Measurements from ENCODE around the gene UFSP1.

UFSP1 gene

DNA sequence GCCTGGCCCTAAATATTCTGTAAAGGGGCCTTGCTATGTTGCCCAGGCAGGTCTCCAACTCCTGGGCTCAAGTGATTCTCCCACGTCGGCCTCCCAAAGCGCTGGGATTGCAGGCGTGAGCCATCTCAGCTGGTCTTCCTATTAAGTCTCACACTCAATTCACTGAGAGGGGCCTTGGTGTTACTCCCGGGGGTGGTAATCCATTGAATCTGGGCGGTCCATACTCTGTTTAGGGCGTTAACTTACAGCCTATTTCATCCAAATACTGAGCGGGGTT, 15.3 kb downstream of the UFSP1 start:
- H3K36me3 ChIP-seq (ENCODE audit: control insufficient read depth in 5 of 5, insufficient read depth in 5 of 5, low read length in 5 of 5): peaks cover 2 to 53% (median 36%) of the 10 kb centered on the region in 5 donors
- H3K9me3 ChIP-seq (ENCODE audit: control insufficient read depth in 5 of 5, low read length in 5 of 5): no peaks in the 10 kb centered on the region
- peaks cover 10 to 34% (median 25%) of the 10 kb centered on the region in 5 donors for H3K4me1 ChIP-seq (ENCODE audit: control insufficient read depth in 5 of 5, insufficient read depth in 5 of 5, low read length in 5 of 5)
- peak overlapping the region; percentile 85 for H3K27ac ChIP-seq (ENCODE audit: low read depth, low read length)
- H3K4me3 ChIP-seq (ENCODE audit: low read depth in 1 of 5, low read length in 5 of 5): peak overlapping the region; percentile 75 to 89 (median 87)
- peak overlapping the region; percentile 81 to 92 (median 88) for H3K9ac ChIP-seq (ENCODE audit: low read length in 5 of 5)
- peaks cover 0 to 2% (median 0%) of the 10 kb centered on the region in 5 donors for H3K27me3 ChIP-seq (ENCODE audit: control insufficient read depth in 5 of 5, insufficient read depth in 4 of 5, low read length in 5 of 5)

DNA sequence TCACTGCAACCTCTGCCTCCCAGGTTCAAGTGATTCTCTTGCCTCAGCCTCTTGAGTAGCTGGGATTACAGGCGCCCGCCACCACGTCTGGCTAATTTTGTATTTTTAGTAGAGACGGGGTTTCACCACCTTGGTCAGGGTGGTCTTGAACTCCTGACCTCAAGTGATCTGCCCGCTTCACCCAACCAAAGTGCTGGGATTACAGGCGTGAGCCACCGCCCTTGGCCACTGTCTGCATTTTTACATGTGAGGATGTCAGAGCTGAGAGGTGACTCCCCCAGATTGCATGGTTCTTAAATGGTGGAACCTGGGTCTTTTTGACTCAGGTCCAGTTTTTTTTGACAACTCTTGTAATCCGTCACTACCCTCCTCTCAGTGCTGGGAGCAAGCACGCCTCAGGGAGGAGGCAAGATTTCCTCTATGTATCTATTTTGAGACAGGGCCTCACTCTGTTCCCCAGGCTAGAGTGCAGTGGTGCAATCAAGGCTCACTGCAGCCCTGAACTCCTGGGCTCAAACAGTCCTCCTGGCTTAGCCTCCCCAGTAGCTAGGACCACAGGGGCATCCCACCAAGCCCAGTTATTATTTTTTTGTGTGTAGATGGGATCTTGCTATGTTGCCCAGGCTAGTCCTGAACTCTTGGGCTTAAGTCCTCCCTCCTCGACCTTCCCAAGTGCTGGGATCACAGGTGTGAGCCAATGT, 15.8 kb downstream of the UFSP1 start:
- H3K4me1 ChIP-seq (ENCODE audit: control insufficient read depth in 5 of 5, insufficient read depth in 5 of 5, low read length in 5 of 5): peaks cover 10 to 39% (median 30%) of the 10 kb centered on the region in 5 donors
- peak overlapping the region; percentile 75 to 89 (median 87) for H3K4me3 ChIP-seq (ENCODE audit: low read depth in 1 of 5, low read length in 5 of 5)
- peak overlapping the region; percentile 85 for H3K27ac ChIP-seq (ENCODE audit: low read depth, low read length)
- H3K36me3 ChIP-seq (ENCODE audit: control insufficient read depth in 5 of 5, insufficient read depth in 5 of 5, low read length in 5 of 5): peaks cover 2 to 49% (median 36%) of the 10 kb centered on the region in 5 donors
- peak overlapping the region in 4 of 5 donors; percentile 85 to 92 (median 90) for H3K9ac ChIP-seq (ENCODE audit: low read length in 5 of 5)
- no peaks in the 10 kb centered on the region for H3K9me3 ChIP-seq (ENCODE audit: control insufficient read depth in 5 of 5, low read length in 5 of 5)
- peaks cover 0 to 2% (median 0%) of the 10 kb centered on the region in 5 donors for H3K27me3 ChIP-seq (ENCODE audit: control insufficient read depth in 5 of 5, insufficient read depth in 4 of 5, low read length in 5 of 5)

DNA sequence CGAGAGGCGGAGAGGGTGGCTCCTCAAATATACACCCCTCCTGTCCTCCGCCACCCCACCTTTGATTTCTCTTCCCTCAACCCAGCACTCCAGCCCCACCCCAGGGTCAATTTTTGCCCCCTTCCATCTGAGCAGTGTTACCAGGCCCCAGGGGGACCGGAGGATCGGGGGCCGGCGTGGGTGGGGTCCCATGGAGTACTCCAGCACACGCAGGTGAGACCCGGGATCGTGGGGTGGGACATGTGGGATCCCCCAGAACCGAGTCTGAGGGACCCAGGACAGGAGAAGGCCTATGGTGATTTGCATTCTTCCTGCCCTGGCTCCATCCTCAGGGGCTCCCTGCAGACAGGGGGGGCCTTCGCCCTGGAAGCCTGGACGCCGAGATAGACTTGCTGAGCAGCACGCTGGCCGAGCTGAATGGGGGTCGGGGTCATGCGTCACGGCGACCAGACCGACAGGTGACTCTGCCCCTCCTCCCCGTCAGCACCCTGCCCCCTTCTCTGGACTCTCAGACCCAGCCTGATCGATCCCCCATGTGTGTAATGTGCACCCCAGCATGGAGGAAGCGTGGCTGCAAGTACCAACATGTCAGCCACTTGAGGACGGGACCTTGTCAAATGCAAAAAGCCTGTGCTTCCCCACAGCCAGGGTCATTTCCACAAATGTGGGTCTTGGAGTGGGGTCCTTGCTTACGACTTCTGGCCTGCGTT, 21.6 kb downstream of the UFSP1 start:
- H3K9ac ChIP-seq (ENCODE audit: low read length in 5 of 5): peak overlapping the region; percentile 73 to 100 (median 96)
- H3K4me1 ChIP-seq (ENCODE audit: control insufficient read depth in 5 of 5, insufficient read depth in 5 of 5, low read length in 5 of 5): peaks cover 5 to 48% (median 42%) of the 10 kb centered on the region in 5 donors
- no peaks in the 10 kb centered on the region for H3K27me3 ChIP-seq (ENCODE audit: control insufficient read depth in 5 of 5, insufficient read depth in 4 of 5, low read length in 5 of 5)
- peak overlapping the region; percentile 76 to 92 (median 84) for H3K4me3 ChIP-seq (ENCODE audit: low read depth in 1 of 5, low read length in 5 of 5)
- H3K27ac ChIP-seq (ENCODE audit: low read depth, low read length): peak overlapping the region; percentile 97
- no peaks in the 10 kb centered on the region for H3K9me3 ChIP-seq (ENCODE audit: control insufficient read depth in 5 of 5, low read length in 5 of 5)
- peaks cover 2 to 35% (median 22%) of the 10 kb centered on the region in 5 donors for H3K36me3 ChIP-seq (ENCODE audit: control insufficient read depth in 5 of 5, insufficient read depth in 5 of 5, low read length in 5 of 5)

GRCh38 chr7:100867040-100867775, 22.3 kb downstream of the UFSP1 start, which contains the start of gene TRIP6:
TRIP6 (plus strand) TSS chr7:100867387; CDS start chr7:100867498, 111 bp downstream.
- H3K9ac ChIP-seq (ENCODE audit: low read length in 5 of 5): peak within 1 kb of the TSS; percentile 73 to 100 (median 96)
- no peaks in the 10 kb centered on the region for H3K27me3 ChIP-seq (ENCODE audit: control insufficient read depth in 5 of 5, insufficient read depth in 4 of 5, low read length in 5 of 5)
- H3K4me1 ChIP-seq (ENCODE audit: control insufficient read depth in 5 of 5, insufficient read depth in 5 of 5, low read length in 5 of 5): peaks cover 5 to 48% (median 42%) of the 10 kb centered on the region in 5 donors
- peak within 1 kb of the TSS; percentile 97 for H3K27ac ChIP-seq (ENCODE audit: low read depth, low read length)
- H3K36me3 ChIP-seq (ENCODE audit: control insufficient read depth in 5 of 5, insufficient read depth in 5 of 5, low read length in 5 of 5): peaks cover 2 to 34% (median 17%) of the 10 kb centered on the region in 5 donors
- peak within 1 kb of the TSS; percentile 76 to 92 (median 84) for H3K4me3 ChIP-seq (ENCODE audit: low read depth in 1 of 5, low read length in 5 of 5)
- H3K9me3 ChIP-seq (ENCODE audit: control insufficient read depth in 5 of 5, low read length in 5 of 5): no peaks in the 10 kb centered on the region

DNA sequence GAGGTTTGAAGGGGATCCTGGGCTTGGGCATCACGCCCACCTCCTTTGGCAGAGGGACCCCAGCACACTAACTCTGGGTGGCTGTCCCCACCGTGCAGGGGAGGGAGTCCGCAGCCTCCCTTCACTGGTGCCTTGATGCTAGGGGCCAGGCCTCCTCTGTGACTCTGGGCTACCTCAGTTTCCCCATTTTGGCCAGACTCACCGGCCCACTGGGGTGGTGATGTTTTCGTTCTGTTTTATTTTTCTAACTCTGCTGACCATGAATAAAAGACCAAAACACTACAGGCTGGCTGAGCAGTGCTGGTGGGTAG, 22.8 kb downstream of the UFSP1 start:
- Histone ChIP-seq H3K27ac (ENCODE audit: low read depth, low read length) (peak overlapping the region; percentile 97), H3K9me3 (ENCODE audit: control insufficient read depth in 5 of 5, low read length in 5 of 5) (no peaks in the 10 kb centered on the region), H3K9ac (ENCODE audit: low read length in 5 of 5) (peak overlapping the region in 4 of 5 donors; percentile 92 to 100 (median 98)), H3K36me3 (ENCODE audit: control insufficient read depth in 5 of 5, insufficient read depth in 5 of 5, low read length in 5 of 5) (peaks cover 2 to 34% (median 15%) of the 10 kb centered on the region in 5 donors), H3K4me1 (ENCODE audit: control insufficient read depth in 5 of 5, insufficient read depth in 5 of 5, low read length in 5 of 5) (peaks cover 5 to 48% (median 42%) of the 10 kb centered on the region in 5 donors), H3K4me3 (ENCODE audit: low read depth in 1 of 5, low read length in 5 of 5) (peak overlapping the region; percentile 59 to 92 (median 79)), H3K27me3 (ENCODE audit: control insufficient read depth in 5 of 5, insufficient read depth in 4 of 5, low read length in 5 of 5) (no peaks in the 10 kb centered on the region)

DNA sequence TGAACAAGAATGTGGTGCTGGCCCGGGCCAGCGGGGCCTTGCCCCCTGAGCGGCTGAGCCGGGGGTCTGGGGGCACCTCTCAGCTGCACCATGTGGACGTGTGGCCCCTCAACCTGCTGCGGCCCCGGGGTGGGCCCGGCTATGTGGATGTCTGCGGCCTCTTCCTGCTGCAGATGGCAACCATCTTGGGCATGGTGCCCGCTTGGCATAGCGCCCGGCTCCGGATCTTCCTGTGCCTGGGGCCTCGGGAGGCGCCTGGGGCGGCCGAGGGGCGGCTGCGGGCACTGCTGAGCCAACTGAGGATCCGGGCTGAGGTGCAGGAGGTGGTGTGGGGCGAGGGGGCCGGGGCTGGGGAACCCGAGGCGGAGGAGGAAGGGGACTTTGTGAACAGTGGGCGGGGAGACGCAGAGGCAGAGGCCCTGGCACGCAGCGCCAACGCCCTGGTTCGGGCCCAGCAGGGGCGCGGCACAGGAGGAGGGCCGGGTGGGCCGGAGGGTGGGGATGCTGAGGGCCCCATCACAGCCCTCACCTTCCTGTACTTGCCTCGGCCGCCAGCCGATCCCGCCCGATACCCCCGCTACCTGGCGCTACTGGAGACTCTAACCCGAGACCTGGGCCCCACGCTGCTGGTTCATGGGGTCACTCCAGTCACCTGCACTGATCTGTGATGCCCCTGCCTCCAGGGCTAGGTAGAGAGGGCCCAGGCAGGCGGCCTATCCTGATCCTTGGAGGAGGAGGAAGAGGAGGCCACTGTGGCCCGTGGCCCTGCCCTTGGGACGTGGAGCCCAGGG, 23.4 kb downstream of the UFSP1 start:
- Histone ChIP-seq H3K36me3 (ENCODE audit: control insufficient read depth in 5 of 5, insufficient read depth in 5 of 5, low read length in 5 of 5) (peaks cover 2 to 34% (median 15%) of the 10 kb centered on the region in 5 donors), H3K9me3 (ENCODE audit: control insufficient read depth in 5 of 5, low read length in 5 of 5) (no peaks in the 10 kb centered on the region), H3K27me3 (ENCODE audit: control insufficient read depth in 5 of 5, insufficient read depth in 4 of 5, low read length in 5 of 5) (no peaks in the 10 kb centered on the region), H3K27ac (ENCODE audit: low read depth, low read length) (peak overlapping the region; percentile 97), H3K9ac (ENCODE audit: low read length in 5 of 5) (peak overlapping the region in 4 of 5 donors; percentile 92 to 100 (median 98)), H3K4me3 (ENCODE audit: low read depth in 1 of 5, low read length in 5 of 5) (peak overlapping the region in 4 of 5 donors; percentile 76 to 92 (median 86)), H3K4me1 (ENCODE audit: control insufficient read depth in 5 of 5, insufficient read depth in 5 of 5, low read length in 5 of 5) (peaks cover 5 to 48% (median 42%) of the 10 kb centered on the region in 5 donors)

- peaks cover 0 to 34% (median 15%) of the 10 kb centered on the region in 5 donors for H3K36me3 ChIP-seq (ENCODE audit: control insufficient read depth in 5 of 5, insufficient read depth in 5 of 5, low read length in 5 of 5)
- H3K4me3 ChIP-seq (ENCODE audit: low read depth in 1 of 5, low read length in 5 of 5): peak overlapping the region in 1 of 5 donors; percentile 38
- H3K4me1 ChIP-seq (ENCODE audit: control insufficient read depth in 5 of 5, insufficient read depth in 5 of 5, low read length in 5 of 5): peaks cover 5 to 48% (median 42%) of the 10 kb centered on the region in 5 donors
- H3K27me3 ChIP-seq (ENCODE audit: control insufficient read depth in 5 of 5, insufficient read depth in 4 of 5, low read length in 5 of 5): no peaks in the 10 kb centered on the region
- no peaks in the 10 kb centered on the region for H3K9me3 ChIP-seq (ENCODE audit: control insufficient read depth in 5 of 5, low read length in 5 of 5)
- H3K9ac ChIP-seq (ENCODE audit: low read length in 5 of 5): no peak overlapping the region
- no peak overlapping the region for H3K27ac ChIP-seq (ENCODE audit: low read depth, low read length)
Measured at GRCh38 chr7:100865372-100865911, 24.1 kb downstream of the UFSP1 start.

DNA sequence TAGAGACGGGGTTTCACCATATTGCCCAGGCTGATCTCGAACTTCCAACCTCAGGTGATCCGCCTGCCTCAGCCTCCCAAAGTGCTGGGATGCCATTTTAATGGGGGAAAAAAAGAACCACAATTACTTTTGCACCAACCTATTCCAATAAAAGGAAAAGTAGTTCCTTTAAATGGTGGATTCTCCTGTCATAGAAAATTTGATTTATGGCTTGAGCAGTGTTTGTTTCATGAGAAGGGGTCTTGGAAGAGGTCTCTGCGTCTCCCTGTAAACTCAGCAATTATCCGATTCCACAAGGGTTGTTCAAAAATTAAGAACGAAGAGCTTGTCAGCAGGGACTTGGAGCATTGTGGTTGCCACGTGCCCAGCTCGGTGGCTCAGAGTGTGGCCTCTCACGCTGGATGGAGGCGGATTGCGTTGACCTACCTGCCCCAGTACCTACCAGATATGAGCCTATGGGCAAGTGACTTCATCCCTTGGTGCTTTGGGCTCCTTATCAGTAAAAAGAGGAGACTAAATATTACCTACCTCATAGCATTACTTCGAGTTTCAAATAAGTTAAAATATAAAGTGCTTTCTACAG, 25.2 kb downstream of the UFSP1 start:
- Histone ChIP-seq H3K27ac (ENCODE audit: low read depth, low read length) (no peak overlapping the region), H3K4me1 (ENCODE audit: control insufficient read depth in 5 of 5, insufficient read depth in 5 of 5, low read length in 5 of 5) (peaks cover 5 to 48% (median 42%) of the 10 kb centered on the region in 5 donors), H3K36me3 (ENCODE audit: control insufficient read depth in 5 of 5, insufficient read depth in 5 of 5, low read length in 5 of 5) (peaks cover 0 to 38% (median 21%) of the 10 kb centered on the region in 5 donors), H3K9ac (ENCODE audit: low read length in 5 of 5) (peak overlapping the region in 1 of 5 donors; percentile 20), H3K27me3 (ENCODE audit: control insufficient read depth in 5 of 5, insufficient read depth in 4 of 5, low read length in 5 of 5) (no peaks in the 10 kb centered on the region), H3K4me3 (ENCODE audit: low read depth in 1 of 5, low read length in 5 of 5) (no peak overlapping the region), H3K9me3 (ENCODE audit: control insufficient read depth in 5 of 5, low read length in 5 of 5) (no peaks in the 10 kb centered on the region)

All from subcutaneous abdominal adipose tissue (tissue), 5 donors.